Fibroblast of mammary gland (primary cell): ENCODE data around the gene NES.

Source experiments
- DNase-seq: peaks from one replicate; pipeline ENCODE4 v3.0.0-alpha.2; 2010; ENCODE audit warnings: low read depth
- H3K4me3 ChIP-seq: 2 replicates; pipeline ENCODE4 v1.5.1; 2011; ENCODE audit warnings: low read depth, mild to moderate bottlenecking, low read length, moderate library complexity; ENCODE audit not compliant: control insufficient read depth
- CTCF ChIP-seq: conservative IDR thresholded peaks from 2 replicates; pipeline ENCODE4 v1.5.1; 2011; ENCODE audit warnings: low read depth, low read length, inconsistent platforms; ENCODE audit not compliant: control insufficient read depth, insufficient read depth

Gene NES

DNA sequence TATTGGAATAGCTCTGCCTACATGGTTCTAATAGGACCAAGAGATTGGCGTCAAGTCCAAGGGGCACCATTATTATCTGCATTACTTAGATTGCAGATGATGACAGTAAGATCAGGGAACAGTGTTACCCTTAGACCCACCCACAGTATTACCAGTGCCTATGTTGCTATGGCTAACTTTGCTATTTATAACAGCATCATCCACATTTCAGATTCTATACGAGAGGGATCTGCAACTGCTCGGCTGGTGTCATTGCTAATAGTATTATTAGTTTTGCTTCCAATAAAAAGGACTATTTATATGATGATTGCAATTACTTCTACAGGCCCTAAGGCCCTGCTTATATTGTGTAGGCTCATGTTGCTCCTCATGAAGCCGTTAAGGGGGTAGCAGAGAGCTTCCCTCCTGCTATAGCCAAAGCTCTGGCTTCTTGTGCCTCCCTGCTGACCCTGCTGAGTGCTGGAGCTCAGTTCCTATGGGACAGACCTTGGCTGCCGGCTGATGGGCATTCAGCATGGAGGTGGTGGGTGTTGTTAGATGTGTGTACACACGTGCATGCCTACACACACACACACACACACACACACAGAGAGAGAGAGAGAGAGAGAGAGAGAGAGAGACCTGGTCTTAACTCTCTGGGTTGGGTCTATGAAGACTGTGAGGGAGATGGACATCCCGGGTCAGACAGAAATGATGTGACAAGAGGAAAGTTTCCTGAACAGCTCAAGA lies 34.0 kb downstream of the NES start:
- H3K4me3 ChIP-seq, result no peak overlapping the region
- TF ChIP-seq CTCF, result no peak
- no peak for DNase-seq

DNA sequence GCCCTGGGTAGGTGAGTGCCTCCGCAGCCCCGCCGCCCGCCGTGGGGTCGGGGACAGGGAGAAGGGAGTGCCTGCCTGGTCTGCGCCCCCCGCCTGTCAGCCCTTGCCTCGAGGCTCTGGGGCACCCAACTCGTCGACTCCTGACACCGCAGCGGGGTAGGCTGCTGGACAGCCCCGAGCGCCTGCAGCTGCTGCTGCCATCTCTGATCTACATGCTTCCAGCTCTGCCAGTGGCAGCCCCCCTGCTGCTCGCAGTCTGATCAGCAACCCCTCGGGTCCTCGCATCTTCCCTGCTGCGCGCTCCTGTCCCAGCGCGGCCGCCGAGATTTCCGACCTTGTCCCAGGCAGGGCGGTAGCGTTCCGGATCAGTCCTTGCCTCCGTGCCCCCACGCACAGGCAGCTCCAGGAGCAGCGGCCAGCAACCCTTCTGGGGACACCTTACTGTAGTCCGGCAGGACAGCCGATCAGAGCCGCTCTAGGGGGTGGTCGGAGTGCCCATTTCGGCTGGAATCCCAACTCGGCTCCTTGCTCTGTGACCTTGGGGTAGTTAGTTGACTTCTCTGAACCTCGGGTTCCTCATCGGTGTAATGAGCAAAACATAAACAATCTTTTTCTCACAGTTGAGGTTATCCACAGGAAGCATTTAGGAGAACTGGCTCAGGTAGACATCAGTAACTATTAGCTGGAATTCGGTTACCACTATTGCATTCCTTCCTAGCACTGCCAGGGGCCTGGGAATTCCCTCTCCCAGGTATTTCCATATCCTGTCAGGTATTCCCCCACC lies 34.8 kb downstream of the NES start:
- TF ChIP-seq CTCF, result no peak
- H3K4me3 ChIP-seq, result no peak overlapping the region
- no peak for DNase-seq

- DNase-seq, result no peak
- H3K4me3 ChIP-seq, result no peak within 1 kb of the TSS
- TF ChIP-seq CTCF, result no peak
These were observed 35.4 kb downstream of the NES start, which contains the start of gene BCAN for GRCh38 chr1:156641761-156642264. Gene BCAN, plus strand, starts transcription at chr1:156642117. Its CDS starts 3,938 bp downstream, at chr1:156646055.

DNA sequence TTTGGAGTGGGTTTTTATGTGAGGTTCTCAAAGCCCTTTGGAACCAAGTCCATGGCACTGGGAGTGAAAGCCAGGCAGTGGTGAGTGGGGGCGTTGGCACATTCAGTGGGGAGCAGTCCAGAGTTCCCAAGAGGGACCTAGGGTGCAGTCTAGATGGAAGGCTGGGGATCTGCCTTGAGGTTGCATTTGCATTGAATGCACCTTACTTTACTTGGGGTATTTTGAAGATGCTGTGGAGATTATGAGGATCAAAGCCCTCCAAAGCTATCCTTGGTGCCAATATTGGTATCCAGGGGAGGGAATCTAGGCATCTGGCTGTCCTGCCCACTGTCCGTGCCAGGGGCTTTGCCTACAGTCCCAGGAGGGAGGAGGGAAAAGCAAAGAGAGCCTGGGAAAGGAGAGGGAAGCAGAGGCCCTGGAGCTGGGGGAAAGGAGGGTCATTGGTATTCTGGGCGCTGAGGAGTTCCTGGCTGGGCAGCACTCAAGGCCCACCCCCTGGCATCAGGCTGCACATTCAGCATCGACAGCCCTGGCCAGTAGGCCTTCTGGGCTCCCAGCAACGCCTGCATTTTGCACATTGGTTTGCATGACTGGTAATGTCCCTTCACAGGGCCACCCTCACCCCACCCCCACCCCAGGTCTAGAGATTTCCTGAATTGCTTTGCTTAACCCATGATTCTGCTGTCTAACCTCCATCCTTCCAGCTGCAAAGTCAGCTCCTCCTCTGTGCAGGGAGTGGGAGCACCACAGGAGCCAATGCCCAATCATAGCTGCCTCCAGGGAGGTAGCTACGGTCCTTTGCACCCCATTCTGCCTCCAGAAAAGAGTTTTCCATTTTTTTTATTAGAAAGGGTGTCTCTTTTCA lies 36.1 kb downstream of the NES start:
- no peak overlapping the region for H3K4me3 ChIP-seq
- TF ChIP-seq CTCF, result no peak
- no peak for DNase-seq

GRCh38 chr1:156639601-156640101 lies 37.6 kb downstream of the NES start:
- no peak overlapping the region for H3K4me3 ChIP-seq
- no peak for TF ChIP-seq CTCF
- DNase-seq, result no peak
